Skeletal muscle tissue (tissue), 4 donors: ENCODE data around the gene FAM187B. TPM values are rescaled to one million over a fixed set of nuclear protein-coding genes. Genes with fewer than 3 reads are reported as not detected.

Source experiments
- H3K27ac ChIP-seq: one replicate; pipeline ENCODE4 v1.7.0; 2013; ENCODE audit warnings: mild to moderate bottlenecking, low read depth, low read length, inconsistent platforms
- H3K27me3 ChIP-seq, 3 donors: one replicate each; pipeline ENCODE4 v1.7.0; 2013; ENCODE audit warnings: low read length in 3 of 3; ENCODE audit not compliant: control insufficient read depth in 3 of 3, insufficient read depth in 3 of 3
- H3K36me3 ChIP-seq, 3 donors: one replicate each; pipeline ENCODE4 v1.7.0; 2013; ENCODE audit warnings: low read length in 3 of 3; ENCODE audit not compliant: control insufficient read depth in 3 of 3, insufficient read depth in 3 of 3
- H3K4me1 ChIP-seq, 3 donors: one replicate each; pipeline ENCODE4 v1.7.0; 2013; ENCODE audit warnings: low read length in 3 of 3, mild to moderate bottlenecking in 3 of 3; ENCODE audit not compliant: control insufficient read depth in 3 of 3, insufficient read depth in 3 of 3
- H3K4me3 ChIP-seq, 3 donors: one replicate each; pipeline ENCODE4 v1.7.0; 2013; ENCODE audit warnings: low read length in 3 of 3
- H3K9ac ChIP-seq, 3 donors: one replicate each; pipeline ENCODE4 v1.7.0; 2013; ENCODE audit warnings: low read length in 3 of 3, mild to moderate bottlenecking in 3 of 3, moderate library complexity in 2 of 3, low read depth in 1 of 3
- H3K9me3 ChIP-seq, 3 donors: one replicate each; pipeline ENCODE4 v1.7.0; 2013; ENCODE audit warnings: low read length in 3 of 3; ENCODE audit not compliant: control insufficient read depth in 3 of 3
- total RNA-seq: library from RNA; depleted of rRNA; stranded (reverse); fragments of >200 nt; gene quantifications from one replicate; pipeline ENCODE4 v1.2.3, GENCODE V29; 2014
- donor health status: Osteomylitis.

FAM187B gene
- total RNA-seq, 1 donor from 2014 or later: not detected

DNA sequence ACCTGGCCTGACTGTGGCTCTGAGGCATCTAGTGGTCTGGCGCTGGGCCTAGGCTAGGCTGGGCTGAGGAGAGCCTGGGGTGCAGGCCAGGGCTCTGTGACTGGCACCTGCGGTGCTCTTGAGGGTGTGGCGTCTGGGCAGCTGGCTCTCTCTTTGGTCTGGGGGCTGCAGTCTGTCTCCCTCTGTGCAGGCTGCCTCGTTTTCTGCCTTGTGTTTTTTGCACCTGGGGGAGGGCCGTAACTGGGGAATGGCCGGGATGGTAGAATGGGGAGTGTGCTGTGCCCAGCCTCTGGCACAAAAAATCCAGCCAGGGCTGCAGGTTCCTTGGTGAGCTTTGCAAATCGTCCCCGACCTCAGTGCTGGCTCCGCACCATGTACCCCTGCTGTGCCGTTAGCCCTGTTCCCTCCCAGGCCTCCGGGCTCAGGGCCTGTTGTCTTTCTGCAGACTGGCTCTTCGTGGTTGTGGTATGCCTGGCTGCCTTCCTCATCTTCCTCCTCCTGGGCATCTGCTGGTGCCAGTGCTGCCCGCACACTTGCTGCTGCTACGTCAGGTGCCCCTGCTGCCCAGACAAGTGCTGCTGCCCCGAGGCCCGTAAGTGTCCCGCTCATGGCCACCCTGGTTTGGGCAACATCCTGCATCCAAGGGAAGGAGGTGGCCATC is 33.7 kb upstream of the FAM187B start:
- H3K9me3 ChIP-seq: no peaks in the 10 kb centered on the region
- H3K4me3 ChIP-seq: no peak overlapping the region
- H3K36me3 ChIP-seq: no peaks in the 10 kb centered on the region
- peak overlapping the region in 2 of 3 donors; percentile 16 to 23 for H3K9ac ChIP-seq
- H3K27me3 ChIP-seq: peaks cover 9 to 20% (median 14%) of the 10 kb centered on the region in 3 donors
- H3K27ac ChIP-seq: no peak overlapping the region
- H3K4me1 ChIP-seq: peaks cover 35 to 51% (median 36%) of the 10 kb centered on the region in 3 donors

- Histone ChIP-seq H3K36me3 (no peaks in the 10 kb centered on the region), H3K27ac (no peak overlapping the region), H3K4me3 (no peak overlapping the region), H3K4me1 (peaks cover 31 to 44% (median 31%) of the 10 kb centered on the region in 3 donors), H3K9ac (peak overlapping the region in 2 of 3 donors; percentile 16 to 23), H3K27me3 (peaks cover 9 to 25% (median 18%) of the 10 kb centered on the region in 3 donors), H3K9me3 (no peaks in the 10 kb centered on the region)
Measured at GRCh38 chr19:35261356-35262100, 33.0 kb upstream of the FAM187B start.

GRCh38 chr19:35260694-35261304 is 32.3 kb upstream of the FAM187B start:
- H3K4me1 ChIP-seq: peaks cover 25 to 37% (median 28%) of the 10 kb centered on the region in 3 donors
- no peak overlapping the region for H3K4me3 ChIP-seq
- peaks cover 9 to 25% (median 18%) of the 10 kb centered on the region in 3 donors for H3K27me3 ChIP-seq
- no peak overlapping the region for H3K27ac ChIP-seq
- no peak overlapping the region for H3K9ac ChIP-seq
- H3K36me3 ChIP-seq: no peaks in the 10 kb centered on the region
- H3K9me3 ChIP-seq: no peaks in the 10 kb centered on the region

- Histone ChIP-seq H3K27ac (no peak overlapping the region), H3K9me3 (no peaks in the 10 kb centered on the region), H3K27me3 (peaks cover 17 to 42% (median 36%) of the 10 kb centered on the region in 3 donors), H3K36me3 (no peaks in the 10 kb centered on the region), H3K4me1 (peaks cover 4 to 12% (median 11%) of the 10 kb centered on the region in 3 donors), H3K4me3 (no peak overlapping the region), H3K9ac (no peak overlapping the region)
Measured at GRCh38 chr19:35257113-35257461, 28.5 kb upstream of the FAM187B start.

DNA sequence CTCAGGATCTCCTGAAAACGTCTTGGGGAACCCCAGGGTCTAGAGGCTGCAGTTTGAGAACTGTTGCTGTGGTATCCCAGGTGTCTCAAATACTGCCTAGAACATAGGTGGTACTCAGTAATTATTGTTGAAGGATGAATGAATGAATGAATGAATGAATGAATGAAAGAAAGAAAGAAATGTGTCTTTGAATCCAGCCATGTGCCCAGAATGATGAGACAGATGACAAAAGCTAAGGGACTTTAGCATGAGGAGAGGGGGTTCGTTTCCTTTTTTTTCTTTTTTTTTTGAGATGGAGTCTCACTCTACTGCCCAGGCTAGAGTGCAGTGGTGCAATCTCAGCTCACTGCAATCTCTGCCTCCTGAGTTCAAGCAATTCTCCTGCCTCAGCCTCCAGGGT is 28.0 kb upstream of the FAM187B start:
- peaks cover 17 to 42% (median 36%) of the 10 kb centered on the region in 3 donors for H3K27me3 ChIP-seq

GRCh38 chr19:35254341-35255297 is 26.1 kb upstream of the FAM187B start:
- Histone ChIP-seq H3K4me3 (no peak overlapping the region), H3K27me3 (peaks cover 31 to 49% (median 47%) of the 10 kb centered on the region in 3 donors), H3K9me3 (no peaks in the 10 kb centered on the region), H3K9ac (no peak overlapping the region), H3K4me1 (peaks cover 0 to 2% (median 0%) of the 10 kb centered on the region in 3 donors), H3K27ac (no peak overlapping the region), H3K36me3 (no peaks in the 10 kb centered on the region)

More for the DNA sequence above, 28.0 kb upstream of the FAM187B start:
- H3K9ac ChIP-seq: no peak overlapping the region
- no peak overlapping the region for H3K4me3 ChIP-seq
- peaks cover 2 to 7% (median 6%) of the 10 kb centered on the region in 3 donors for H3K4me1 ChIP-seq
- no peaks in the 10 kb centered on the region for H3K36me3 ChIP-seq
- H3K27ac ChIP-seq: no peak overlapping the region
- no peaks in the 10 kb centered on the region for H3K9me3 ChIP-seq

DNA sequence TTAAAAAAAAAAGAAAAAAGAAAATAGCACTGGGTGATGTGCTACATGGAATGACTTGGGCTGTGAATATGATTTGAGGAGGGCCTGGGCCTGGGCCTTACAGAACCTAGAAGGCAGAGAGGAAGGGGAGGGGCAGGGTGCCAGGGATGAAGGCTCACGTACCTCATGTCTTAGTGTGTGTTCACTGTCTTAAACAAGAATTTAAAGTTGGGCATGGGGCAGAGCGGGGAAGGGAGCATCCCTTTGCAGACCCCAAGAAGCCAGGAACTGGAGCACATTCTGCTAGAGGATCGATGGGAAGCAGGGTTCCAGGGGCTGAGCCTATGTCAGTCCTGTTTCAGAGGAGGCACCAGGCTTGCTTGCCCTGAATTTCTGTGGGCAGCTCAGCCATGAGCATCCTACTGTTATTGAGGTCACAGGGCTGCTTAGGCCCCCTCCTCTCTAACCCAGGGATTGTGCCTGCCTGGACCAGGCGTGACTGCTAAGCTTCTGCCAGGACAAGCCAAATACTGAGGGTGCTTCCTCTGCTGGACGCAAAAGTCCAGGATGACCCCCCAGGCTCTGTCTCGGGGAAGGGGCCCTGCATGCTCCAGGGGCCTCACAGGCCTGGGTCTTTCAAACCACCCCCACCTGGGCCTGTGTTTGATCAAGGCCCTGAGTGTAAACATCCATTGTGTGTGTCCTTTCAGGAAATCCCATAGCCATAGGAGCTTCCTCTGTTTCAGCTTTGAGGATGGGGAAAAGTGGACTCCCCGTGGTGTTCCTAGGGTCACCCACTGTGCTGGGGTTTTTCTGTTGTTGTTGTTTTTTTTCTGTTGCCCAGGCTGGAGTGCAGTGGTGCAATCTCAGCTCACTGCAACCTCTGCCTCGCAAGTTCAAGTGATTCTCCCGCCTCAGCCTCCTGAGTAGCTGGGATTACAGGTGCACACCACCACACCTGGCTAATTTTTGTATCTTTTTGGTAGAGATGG is 25.1 kb upstream of the FAM187B start:
- no peak overlapping the region for H3K4me3 ChIP-seq
- peaks cover 2 to 9% (median 4%) of the 10 kb centered on the region in 3 donors for H3K4me1 ChIP-seq
- no peaks in the 10 kb centered on the region for H3K9me3 ChIP-seq
- peak overlapping the region in 1 of 3 donors; percentile 8 for H3K9ac ChIP-seq
- no peaks in the 10 kb centered on the region for H3K36me3 ChIP-seq
- no peak overlapping the region for H3K27ac ChIP-seq
- peaks cover 35 to 51% (median 50%) of the 10 kb centered on the region in 3 donors for H3K27me3 ChIP-seq

- peaks cover 46 to 50% (median 46%) of the 10 kb centered on the region in 3 donors for H3K27me3 ChIP-seq
- no peaks in the 10 kb centered on the region for H3K36me3 ChIP-seq
- peaks cover 2 to 17% (median 6%) of the 10 kb centered on the region in 3 donors for H3K4me1 ChIP-seq
- H3K9ac ChIP-seq: no peak overlapping the region
- H3K27ac ChIP-seq: no peak overlapping the region
- H3K4me3 ChIP-seq: no peak overlapping the region
- H3K9me3 ChIP-seq: no peaks in the 10 kb centered on the region
Measured at GRCh38 chr19:35251456-35251855, 22.9 kb upstream of the FAM187B start.
